HPDE6-E6E7 (cell line): ENCODE results near the gene CNOT6L.
"Not testable (repeated sequence)": the region's sequence is repeated elsewhere in the genome, so short reads cannot be mapped to it uniquely, and the experiment has no call there.

ENCODE experiments used
- DNase-seq: peaks from one replicate; pipeline ENCODE4 v3.0.0; 2011; ENCODE audit warnings: missing footprints; ENCODE audit errors: extremely low spot score

The CNOT6L gene

DNA sequence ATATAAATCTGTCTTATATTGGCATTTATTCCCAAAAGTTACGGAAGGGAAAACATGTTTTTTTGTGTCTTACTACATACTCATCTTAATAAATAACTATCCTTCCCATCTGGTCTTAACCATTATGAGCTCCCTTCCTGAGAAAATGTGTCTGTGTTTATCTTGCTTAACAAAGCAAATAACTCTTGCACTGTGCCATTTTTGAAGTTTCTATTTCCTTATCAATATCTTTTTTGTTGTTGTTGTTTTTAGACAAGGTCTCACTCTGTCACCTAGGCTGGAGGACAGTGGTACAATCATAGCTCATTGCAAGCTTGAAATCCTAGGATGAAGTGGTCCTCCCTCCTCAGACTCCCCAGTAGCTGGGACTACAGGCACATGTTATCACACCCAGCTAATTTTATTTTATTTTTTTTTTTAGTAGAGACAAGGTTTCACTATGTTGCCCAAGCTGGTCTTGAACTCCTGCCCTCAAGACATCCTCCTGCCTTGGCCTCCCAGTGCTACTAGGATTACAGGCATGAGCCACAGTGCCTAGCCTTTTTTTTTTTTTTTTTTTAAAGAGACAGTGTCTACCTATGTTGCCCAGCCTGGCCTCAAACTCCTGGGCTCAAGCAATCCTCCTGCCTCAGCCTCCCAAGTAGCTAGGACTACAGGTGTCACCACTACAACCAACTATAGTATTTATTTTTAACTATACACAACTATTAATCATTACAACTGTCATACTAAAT lies 36.9 kb downstream of the CNOT6L start:
- DNase-seq, result no peak

DNA sequence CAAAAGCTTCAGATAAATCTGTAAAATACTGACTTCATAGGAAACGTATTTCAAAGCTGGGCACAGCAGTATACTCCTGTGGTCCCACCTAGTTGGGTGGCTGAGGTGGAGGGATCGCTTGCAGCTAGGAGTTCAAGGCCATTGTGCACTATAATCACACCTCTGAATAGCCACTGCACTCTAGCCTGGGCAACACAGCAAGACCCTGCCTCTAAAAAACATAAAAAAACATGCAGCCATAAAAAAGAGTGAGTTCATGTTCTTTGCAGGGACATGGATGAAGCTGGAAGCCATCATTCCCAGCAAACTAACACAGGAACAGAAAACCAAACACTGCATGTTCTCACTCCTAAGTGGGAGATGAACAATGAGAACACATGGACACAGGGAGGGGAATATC lies 38.4 kb downstream of the CNOT6L start:
- DNase-seq, result not testable (repeated sequence)

DNA sequence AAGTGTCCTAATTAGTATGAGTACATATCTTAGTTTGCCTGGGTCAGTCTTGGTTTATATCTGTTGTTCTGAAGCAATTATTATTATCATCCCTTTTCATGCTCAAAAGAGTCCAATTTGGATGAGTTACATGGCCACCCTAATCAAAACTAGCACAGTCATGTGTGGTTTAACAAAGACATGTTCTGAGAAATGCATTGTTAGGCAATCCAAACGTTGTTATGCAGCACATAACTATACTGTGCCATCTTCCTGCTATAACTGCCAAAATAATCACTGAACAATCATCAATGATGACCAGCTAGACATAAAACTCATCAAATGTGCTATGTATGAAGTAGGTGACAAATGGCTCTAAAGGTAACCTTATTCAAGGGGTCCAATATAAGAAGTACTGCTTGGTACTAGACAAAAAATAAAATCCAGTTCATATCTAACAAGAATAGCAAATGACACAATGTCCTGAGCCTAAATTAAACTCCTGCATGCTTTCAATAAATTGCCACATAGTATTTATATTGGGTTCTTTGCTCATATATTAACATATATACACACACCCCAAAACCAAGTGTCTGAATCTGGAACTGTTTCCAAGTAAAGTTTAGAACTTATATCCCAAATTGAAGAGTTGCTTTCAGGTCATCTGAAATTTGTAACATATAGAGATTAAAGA lies 41.9 kb downstream of the CNOT6L start:
- no peak for DNase-seq

DNA sequence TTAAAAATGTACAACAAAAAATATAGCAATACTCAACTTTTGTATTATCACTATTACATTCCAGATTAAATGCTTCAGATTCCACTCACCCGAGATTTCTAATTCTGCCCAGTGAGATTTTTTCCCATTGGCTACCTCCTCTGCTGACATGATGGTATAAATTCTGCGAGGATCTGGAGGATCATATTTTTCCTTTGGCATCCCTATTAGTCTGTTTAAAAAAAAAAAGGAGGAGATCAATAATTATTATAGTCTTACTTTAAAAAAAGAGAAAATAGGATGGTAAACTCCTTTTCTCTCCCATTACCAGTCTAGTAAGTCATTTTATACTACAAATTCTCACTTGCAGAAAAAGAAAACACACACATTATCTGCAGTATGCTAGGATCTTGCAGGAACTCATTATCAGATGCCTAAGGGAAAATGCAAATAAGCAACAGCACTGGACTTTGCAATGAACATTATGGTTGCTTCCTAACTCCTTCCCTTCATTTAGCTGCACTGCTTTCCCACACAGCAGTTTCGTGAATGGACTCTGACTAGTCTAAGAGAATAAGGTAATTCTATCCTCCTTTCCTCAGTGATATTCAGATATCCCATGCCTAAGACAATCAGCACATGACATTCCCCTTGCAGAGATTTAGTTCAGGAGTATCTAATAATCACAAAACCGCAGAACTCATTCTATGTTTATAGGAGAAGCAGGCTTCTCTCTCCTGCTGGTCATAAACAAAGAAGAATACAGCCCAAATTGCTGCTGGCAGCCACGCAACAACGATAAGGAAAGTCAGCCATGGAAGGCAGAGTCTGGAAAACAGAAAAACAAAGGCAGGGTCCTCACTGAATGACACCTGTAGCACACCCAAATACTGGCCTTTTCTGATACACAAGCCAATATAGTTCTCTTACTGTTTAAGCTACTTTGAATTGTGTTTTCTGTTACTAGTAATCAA lies 42.7 kb downstream of the CNOT6L start:
- no peak for DNase-seq

DNA sequence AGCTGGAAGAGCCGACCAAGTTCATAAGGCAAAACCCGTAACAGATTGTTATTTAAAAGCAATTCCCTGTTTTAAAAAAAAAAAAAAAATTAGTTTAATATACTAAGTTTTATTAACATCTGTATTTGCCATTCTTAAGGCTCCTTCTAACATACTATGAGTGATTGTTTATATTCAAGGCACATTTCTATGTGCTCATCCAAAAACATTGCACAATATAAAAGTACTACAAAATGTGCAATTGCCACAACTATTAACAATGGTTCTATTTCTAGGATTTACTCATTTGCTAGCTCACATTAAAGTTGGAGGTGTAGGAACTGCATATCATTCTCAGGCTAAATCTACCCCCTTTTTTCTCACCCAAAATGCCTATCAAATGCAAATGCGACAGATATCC lies 46.1 kb downstream of the CNOT6L start:
- DNase-seq, result no peak

DNA sequence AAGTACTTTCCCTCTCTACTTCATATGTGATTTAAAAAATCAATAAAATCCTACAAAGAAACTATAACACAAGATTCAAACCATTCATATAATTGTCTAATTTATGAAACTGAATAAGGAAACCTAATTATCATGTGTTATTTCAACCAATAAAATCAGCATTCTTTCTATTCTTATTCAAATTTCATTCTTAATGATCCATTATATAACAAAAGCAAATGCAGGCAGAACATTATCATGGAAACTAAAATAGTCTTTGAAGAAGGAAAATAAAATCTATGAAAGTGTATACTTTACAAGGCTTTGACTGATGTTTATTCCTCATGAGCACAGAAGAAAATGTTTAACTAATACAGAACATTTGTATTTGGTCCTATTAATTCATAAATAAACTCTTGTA lies 47.6 kb downstream of the CNOT6L start:
- no peak for DNase-seq

DNA sequence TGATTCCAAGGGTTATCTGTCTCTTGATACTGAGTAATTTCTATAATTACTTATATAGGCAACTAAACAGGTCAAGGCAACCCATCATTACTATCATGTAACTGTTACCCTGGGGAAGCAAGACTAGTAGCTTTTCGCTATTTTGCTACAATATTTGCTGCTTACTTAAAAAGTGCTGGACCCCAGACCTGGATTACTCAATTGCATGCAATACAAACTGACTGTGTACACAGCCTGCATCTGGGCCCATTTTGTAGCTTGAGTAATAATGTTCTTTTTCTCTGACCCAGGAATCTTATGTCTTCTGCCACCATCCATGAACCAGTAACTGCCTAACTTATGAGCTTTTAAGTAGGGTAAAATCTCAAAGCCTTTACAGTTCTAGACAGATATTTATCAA lies 53.4 kb downstream of the CNOT6L start:
- no peak for DNase-seq

DNA sequence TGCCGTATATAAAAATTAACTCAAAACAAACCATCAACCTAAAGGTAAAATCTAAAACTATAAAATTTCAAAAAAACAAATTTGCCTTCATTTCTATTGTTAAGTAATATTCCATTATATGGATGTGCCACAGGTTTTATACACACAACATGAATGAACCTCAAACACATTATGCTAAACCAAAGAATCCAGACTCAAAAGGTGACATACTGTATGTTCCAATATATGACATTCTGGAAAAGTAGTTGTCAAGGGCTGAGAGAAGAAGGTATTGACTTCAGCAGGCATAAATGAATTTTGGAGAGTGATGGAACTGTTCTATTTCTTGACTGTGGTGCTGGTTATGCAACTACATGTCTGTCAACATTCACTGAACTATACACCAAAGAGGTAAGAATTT lies 56.6 kb downstream of the CNOT6L start:
- DNase-seq, result no peak

DNA sequence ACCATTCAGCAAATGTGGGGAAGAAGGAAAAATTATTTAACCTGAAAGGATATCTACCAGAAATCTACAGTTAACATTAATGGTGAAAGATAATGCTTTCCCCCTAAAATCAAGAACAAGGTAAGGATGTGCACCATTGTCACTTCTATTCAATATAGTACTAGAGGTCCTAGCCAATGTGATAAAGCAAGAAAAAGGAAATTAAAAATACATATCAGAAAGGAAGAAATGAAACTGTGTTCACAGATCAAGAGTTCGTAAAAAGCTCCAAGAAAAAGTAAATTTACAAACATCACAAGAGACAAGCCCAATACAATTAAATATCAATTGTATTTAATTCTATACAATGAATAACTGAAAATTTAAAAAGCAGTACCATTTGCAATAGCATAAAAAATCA lies 57.6 kb downstream of the CNOT6L start:
- DNase-seq, result no peak

DNA sequence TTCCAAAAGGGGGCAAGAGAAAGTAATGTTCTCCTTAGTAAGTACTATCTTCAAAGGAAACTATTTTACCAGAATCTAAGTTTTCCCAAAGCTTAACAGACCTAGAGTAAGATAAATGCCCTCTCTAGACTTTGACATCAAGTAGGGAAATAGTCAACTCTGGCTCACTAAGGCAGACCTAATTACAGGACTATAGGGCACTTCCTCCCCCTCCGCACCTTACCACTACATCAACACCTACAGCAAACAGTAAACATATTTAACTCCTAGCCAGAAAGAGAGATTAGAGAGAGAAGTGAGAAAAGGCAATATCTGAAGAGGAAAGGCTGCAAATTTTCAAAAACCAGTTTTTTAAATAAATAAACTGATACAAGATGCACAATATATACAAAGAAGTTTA lies 60.4 kb downstream of the CNOT6L start:
- DNase-seq, result no peak

DNA sequence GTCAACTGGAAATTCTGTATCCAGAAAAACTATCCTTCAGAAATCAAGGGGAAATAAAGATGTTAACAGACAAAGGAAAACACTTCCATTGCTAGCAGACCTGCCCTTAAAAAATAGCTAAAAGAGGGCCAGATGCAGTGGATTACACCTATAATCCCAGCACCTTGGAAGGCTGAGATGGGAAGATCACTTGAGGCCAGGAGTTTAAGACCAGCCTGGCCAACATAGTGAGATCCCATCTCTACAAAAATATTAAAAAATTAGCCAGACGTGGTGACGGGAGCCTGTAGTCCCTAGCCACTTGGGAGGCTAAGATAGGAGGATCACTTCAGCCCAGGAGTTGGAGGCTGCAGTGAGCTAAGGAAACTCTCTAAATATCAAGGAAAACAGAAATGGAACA lies 67.4 kb downstream of the CNOT6L start:
- no peak for DNase-seq

DNA sequence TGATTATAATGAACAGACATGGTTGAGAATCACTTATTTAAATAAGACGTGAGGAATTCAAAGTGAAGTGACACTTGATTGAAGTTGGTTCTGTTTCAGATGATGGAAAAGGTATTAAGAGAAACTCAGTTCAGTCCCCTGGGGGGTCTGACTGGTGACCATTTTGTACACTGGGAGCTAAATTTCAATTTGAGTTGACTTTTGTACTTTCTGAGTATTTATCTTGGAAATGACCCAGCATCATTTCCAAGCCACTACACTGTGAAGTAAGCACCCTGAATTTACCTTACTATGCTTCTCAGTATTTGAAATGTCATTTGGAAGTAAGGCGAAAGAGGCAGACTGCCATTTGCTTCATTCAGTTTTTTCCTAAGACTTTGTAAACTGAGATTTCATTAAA lies 73.4 kb downstream of the CNOT6L start:
- DNase-seq, result no peak

DNA sequence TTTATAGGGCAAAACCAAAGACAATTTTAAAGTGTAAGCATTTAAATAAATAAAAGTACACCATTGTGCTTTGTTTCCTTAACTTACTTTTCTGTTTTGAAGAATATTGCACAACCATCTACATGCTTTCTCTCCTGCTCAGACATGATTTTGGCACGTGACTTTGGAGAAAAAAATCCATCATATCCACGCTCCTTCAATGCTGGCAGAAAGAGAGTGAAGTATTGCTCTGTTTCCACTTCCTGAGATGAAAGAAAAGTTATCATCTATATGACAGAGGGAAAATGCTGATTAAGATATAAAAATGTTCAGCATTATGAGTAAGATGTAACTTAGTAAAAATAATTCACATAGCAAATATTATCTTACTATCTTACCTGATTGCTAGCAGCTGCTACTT lies 77.1 kb downstream of the CNOT6L start:
- no peak for DNase-seq

DNA sequence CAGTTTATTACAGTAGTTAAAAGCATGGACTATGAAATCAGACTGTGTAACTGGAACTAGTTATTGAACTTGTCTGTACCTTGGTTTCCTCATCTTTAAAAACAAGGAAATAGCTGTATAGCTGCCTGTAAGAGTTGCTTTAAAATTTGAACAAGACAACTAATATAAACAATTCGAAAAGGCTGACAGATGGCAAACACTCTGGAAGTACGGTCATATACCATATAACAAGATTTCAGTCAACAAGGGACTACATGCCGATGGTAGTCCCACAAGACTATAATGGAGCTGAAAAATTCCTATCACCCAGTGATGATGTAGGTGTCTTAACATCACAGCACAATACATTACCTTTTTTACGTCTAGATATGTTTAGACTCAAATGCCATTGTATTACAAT lies 78.7 kb downstream of the CNOT6L start:
- DNase-seq, result no peak

DNA sequence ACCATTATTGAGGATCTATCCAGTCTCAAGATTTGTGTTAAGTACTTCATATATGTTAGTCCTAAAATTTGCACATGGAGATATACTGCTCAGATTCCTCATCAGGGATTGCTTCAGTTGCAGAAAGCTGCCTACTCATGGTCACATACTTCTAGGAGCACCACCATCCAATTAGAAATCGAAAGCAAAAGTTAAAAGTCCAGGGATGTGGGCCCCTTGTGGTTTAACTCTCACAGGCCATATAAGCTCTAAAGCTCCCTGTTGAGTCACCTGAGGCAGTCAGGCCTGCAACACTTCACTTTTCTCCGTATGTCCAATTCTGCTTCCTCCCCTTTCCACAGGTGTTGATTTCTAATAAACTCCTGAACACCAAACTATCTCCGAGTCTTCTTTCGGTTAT lies 84.2 kb downstream of the CNOT6L start:
- peak; percentile 49 for DNase-seq

DNA sequence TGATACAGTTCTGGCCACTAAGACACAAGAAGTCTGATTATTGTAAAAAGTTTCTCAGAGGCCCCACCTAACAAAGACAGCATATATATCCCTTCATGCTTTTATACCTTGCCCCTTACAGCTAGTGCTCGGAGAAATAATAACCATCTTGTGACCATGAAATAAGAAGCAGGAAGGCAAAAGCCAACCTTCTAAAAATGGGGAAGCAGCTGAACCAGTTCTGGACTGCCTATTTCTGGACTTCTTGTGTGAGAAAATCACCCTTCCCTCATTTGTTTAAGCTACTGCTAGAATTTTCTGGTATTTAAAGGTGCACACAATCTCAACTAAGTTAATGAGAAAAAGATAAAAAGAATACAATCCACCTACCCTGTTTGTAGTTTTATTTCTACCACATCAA lies 87.5 kb downstream of the CNOT6L start:
- no peak for DNase-seq

DNA sequence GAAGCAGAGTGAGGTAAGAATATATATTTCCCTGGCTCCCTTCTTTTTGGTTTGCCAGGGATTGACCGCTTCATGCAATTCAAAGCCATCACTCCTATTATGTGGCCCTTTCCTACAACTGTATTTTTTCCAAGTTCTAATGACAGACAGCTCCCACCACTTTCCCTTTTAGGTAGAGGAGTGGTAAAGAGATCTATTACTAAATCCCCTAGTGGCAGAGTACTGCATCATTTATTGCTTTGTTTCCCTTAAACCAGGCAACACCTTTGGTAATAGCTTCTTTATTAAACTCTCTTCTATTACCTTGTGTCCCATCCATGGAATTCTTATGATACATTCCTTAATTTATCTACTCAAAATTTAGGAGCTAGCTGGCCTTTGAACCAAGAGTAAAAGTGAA lies 90.7 kb downstream of the CNOT6L start:
- no peak for DNase-seq

DNA sequence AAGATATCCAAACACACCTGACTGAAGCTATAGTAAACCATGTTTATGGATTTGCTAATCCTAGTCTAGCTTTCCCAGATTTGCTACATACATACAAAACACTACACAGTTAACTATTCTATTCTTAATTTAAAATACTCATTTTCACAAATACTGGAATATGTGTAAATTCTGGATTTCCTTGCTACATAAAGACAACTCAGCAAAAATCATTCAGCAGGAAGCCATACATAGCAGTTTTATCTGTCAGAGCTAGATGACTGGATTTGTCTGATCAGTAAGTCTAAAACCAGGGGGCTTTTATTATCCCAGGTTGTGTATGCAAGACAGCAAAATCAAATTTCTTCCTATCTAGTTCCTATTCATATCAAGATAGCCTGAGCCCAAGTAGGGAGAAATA lies 98.1 kb downstream of the CNOT6L start:
- DNase-seq, result no peak

DNA sequence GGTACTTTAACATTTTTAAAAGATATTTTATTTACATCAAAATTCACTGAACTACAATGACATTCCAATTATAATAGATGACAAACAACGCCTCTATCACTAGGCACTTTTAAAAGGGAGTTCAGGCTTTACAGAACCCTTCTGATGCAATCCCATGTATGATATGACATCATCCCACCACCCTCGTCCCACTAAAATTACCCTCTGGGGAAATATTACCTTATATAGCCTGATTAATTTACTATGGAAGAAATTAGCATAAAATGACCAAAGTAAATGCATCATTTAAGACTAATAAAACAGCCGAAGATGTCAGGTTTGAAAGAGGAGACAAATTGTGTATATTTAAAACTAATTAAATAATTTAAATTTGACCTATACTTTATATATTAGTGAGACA lies 100.7 kb downstream of the CNOT6L start:
- not testable (repeated sequence) for DNase-seq

DNA sequence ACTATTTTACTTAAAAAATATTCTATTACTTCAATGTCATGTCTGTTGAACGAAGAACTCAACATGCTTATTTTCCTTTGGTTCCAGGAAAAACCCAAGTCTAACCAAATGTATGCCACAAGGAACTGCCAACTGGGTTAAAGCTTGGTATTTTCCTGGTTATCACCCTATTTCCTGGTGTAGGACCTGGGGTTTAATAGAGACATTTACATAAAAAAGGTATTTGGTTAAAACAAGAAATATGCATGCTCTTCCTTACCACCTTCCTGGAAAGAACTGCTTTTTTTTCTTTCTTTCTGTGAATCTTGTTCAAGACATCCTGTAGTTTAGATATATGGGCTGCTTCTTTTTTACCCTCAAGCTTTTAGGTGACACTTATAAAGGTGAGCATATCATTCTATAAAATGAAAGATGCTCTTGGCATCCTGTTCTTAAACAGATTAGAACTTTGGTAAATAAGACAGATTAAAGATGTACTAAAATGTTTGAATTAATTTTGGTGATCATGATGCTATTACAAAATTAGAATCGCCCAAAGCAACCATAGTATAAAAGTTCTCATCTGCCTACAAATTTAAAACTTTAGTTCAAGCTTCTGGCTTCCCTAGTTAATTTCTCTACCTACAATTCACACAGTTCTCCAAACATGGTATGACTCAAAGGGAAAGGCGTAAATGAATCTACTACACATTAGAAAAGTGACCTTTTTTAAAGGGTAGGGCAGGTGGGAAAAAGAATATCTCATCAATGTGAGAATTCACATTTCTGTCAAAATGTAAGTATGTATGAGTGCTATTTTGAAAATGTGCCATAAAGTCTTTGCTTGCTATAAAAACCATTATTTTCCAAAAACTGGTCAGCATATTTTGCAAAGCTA lies 103.5 kb downstream of the CNOT6L start:
- DNase-seq, result no peak

DNA sequence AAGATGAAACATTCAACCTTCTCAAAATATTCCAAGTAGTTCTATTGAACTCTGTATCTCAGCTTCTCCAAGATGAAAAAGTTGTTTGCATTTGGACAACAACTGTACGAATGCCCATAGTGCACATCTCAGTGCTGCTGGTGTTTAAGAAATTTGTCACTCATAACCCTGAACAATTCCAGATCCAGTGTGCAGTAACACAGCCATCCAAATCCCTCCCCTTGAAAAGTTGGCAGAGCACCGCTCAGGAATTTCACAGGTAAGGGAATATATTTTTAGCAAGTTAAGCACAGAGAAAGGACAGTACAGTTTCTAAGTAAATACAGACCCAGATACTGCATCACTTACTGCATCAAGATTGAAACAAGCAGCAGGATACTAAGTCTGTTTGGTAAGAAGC lies 104.7 kb downstream of the CNOT6L start:
- DNase-seq, result no peak

DNA sequence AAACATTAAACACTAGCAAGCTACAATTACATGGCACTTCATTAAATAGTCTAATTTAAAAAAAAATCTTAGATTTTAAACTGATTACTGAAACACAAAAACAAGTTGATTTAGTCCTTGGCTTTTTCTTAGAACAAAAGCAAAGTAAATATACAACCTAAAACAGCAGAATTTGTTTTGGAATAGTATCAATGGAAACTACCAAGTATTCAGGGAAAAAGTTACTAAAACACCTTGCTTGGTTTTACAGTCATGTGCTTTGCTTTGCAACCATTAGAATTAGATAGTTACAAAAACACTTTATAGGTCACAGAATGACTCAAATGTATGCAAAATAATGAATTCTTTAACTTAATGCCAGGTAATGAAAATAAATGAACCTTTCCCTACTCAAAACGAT lies 105.3 kb downstream of the CNOT6L start:
- no peak for DNase-seq
